Keratinocyte (primary cell): Measurements from ENCODE around the gene FGF10. TPM values are rescaled to one million over a fixed set of nuclear protein-coding genes. Genes with fewer than 3 reads are reported as not detected.

Source experiments
- DNase-seq: peaks from one replicate; pipeline ENCODE4 v3.0.0-alpha.2; 2011; ENCODE audit warnings: low read depth, missing footprints, low spot score
- FAIRE-seq: peaks from 2 replicates; lab custom pipeline; 2011; peaks lifted over from hg19 to GRCh38; lab: Jason Lieb, UNC
- H2AFZ ChIP-seq: 2 replicates; pipeline ENCODE4 v1.6.0; 2012; ENCODE audit warnings: low read length, control low read depth, inconsistent platforms; ENCODE audit not compliant: control insufficient read depth
- H3K27ac ChIP-seq: 2 replicates; pipeline ENCODE4 v1.5.1; 2011; ENCODE audit warnings: low read length; ENCODE audit not compliant: control insufficient read depth, insufficient read depth
- H3K27me3 ChIP-seq: 3 replicates; pipeline ENCODE4 v1.6.0; 2011; ENCODE audit warnings: low read length; ENCODE audit not compliant: control insufficient read depth, insufficient read depth; ENCODE audit errors: extremely low read depth
- H3K36me3 ChIP-seq, 2 experiments: 2 replicates in 1 of 2; 3 replicates in 1 of 2; pipeline ENCODE4 v1.5.1; 2011; ENCODE audit warnings: low read length in 2 of 2, mild to moderate bottlenecking in 1 of 2; ENCODE audit not compliant: control insufficient read depth in 2 of 2, insufficient read depth in 2 of 2; ENCODE audit errors: extremely low read depth in 1 of 2
- H3K4me1 ChIP-seq: 3 replicates; pipeline ENCODE4 v1.5.1; 2011; ENCODE audit warnings: low read length; ENCODE audit not compliant: control insufficient read depth, insufficient read depth; ENCODE audit errors: extremely low read depth
- H3K4me2 ChIP-seq: 3 replicates; pipeline ENCODE4 v1.6.0; 2011; ENCODE audit warnings: low read depth, low read length; ENCODE audit not compliant: control insufficient read depth, insufficient read depth; ENCODE audit errors: extremely low read depth
- H3K4me3 ChIP-seq, 3 experiments: fragments of 200-600 bp in 1 of 3; sonication (generic) in 1 of 3; 2 replicates in 2 of 3; 3 replicates in 1 of 3; pipeline ENCODE4 v1.5.1; 2011 to 2016; ENCODE audit warnings: low read length in 3 of 3, mild to moderate bottlenecking in 3 of 3, control low read depth in 2 of 3, inconsistent platforms in 1 of 3, low read depth in 1 of 3, mixed read lengths in 1 of 3, mixed run types in 1 of 3, moderate library complexity in 1 of 3; ENCODE audit not compliant: control insufficient read depth in 2 of 3, insufficient read depth in 2 of 3; ENCODE audit errors: extremely low read depth in 1 of 3
- H3K79me2 ChIP-seq: 2 replicates; pipeline ENCODE4 v1.6.0; 2012; ENCODE audit warnings: low read length; ENCODE audit not compliant: control insufficient read depth, insufficient read depth
- H3K9ac ChIP-seq: 3 replicates; pipeline ENCODE4 v1.6.0; 2011; ENCODE audit warnings: low read length; ENCODE audit not compliant: control insufficient read depth, insufficient read depth; ENCODE audit errors: extremely low read depth
- H3K9me1 ChIP-seq: 3 replicates; pipeline ENCODE4 v1.6.0; 2011; ENCODE audit warnings: low read length; ENCODE audit not compliant: control insufficient read depth, insufficient read depth; ENCODE audit errors: extremely low read depth
- H3K9me3 ChIP-seq: 2 replicates; pipeline ENCODE4 v1.5.1; 2012; ENCODE audit warnings: low read depth, low read length; ENCODE audit not compliant: control insufficient read depth
- H4K20me1 ChIP-seq: 3 replicates; pipeline ENCODE4 v1.6.0; 2011; ENCODE audit warnings: low read length; ENCODE audit not compliant: control insufficient read depth, insufficient read depth; ENCODE audit errors: extremely low read depth
- CTCF ChIP-seq, 3 experiments: IDR thresholded peaks in 1 of 3; conservative IDR thresholded peaks in 1 of 3; optimal IDR thresholded peaks in 1 of 3; 2 replicates in 2 of 3; 3 replicates in 1 of 3; pipeline versions ENCODE3 to v1.5.1; 2011; ENCODE audit warnings: low read length in 3 of 3, mild to moderate bottlenecking in 3 of 3, moderate library complexity in 2 of 3, control low read depth in 1 of 3, inconsistent platforms in 1 of 3; ENCODE audit not compliant: insufficient read depth in 2 of 3; ENCODE audit errors: extremely low read depth in 1 of 3
- EZH2 ChIP-seq: IDR thresholded peaks from one replicate; pipeline ENCODE4 v1.6.1; 2012; ENCODE audit warnings: inconsistent platforms, mild to moderate bottlenecking, low read length, moderate library complexity
- dilution Hi-C: fragments of 300-500 bp; cut with MboI; formaldehyde crosslinking; loops from one replicate; pipeline ENCODE4 v1.7.0; 2020; ENCODE audit warnings: low sequenced_read_pairs; ENCODE audit not compliant: extremely low pct_ligation_motif_present
- polyA plus RNA-seq, 5 experiments: library from polyadenylated mRNA; depleted of rRNA in 3 of 5; stranded (reverse) in 3 of 5; stranded (forward) in 1 of 5; unstranded in 1 of 5; fragments of >200 nt; gene quantifications; 1 replicate in 1 of 5; 2 replicates in 3 of 5; 3 replicates in 1 of 5; pipeline versions ENCODE4 v1.2.1 to v1.2.3, GENCODE V29; 2011 to 2012; ENCODE audit warnings: missing spikeins in 2 of 5, low read depth in 1 of 5, low replicate concordance in 1 of 5

Gene FGF10
- polyA plus RNA-seq, 1 donor (not counting 4 experiments of a cell fraction or from before 2014, with no cell fraction given) = not detected

DNA sequence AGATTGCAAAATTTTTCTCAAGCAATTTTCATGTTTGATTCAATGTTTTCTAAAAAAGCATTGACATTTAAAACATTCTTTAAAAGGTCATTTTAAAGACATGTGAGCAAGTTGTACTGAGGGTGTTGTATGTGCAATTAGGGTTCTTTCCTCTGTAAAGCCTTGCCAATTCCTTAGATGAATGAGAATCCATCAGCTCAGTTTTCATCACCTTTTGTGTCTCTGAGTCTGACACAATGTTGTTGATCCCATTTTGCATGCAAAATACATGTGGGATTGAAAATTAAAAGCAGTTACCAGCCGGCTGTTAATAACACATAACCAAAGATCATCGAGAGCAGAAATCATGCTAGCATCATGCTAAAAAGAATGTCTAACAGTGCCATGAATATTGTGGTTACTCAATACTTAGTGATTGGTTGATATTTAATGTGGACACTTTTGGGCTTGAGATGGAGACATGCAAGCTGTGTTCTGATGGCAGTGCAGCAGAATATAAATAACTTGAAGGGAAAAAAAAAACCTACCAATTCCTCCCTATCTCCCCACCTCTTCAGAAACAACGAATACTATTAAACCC lies 57.7 kb downstream of the FGF10 start:
- DNase-seq (no peak), FAIRE-seq (no peak)
- no peaks in the 10 kb centered on the region for H4K20me1 ChIP-seq
- H3K4me1 ChIP-seq = no peaks in the 10 kb centered on the region
- H3K9ac ChIP-seq = no peak overlapping the region
- H3K27me3 ChIP-seq = no peaks in the 10 kb centered on the region
- H3K9me1 ChIP-seq = no peaks in the 10 kb centered on the region
- no peaks in the 10 kb centered on the region for H3K9me3 ChIP-seq
- dilution Hi-C loops = no loop called here
- no peaks in the 10 kb centered on the region for H3K36me3 ChIP-seq
- H3K27ac ChIP-seq = no peak overlapping the region
- H2AFZ ChIP-seq = no peak overlapping the region
- H3K79me2 ChIP-seq = no peaks in the 10 kb centered on the region
- no peak overlapping the region for H3K4me3 ChIP-seq
- TF ChIP-seq CTCF (optimal IDR thresholded peaks at IDR 0.05 in 1 of 3, IDR thresholded peaks at IDR 0.05 in 1 of 3, conservative IDR thresholded peaks at IDR 0.05 in 1 of 3; ENCODE audit: extremely low read depth in 1 of 3, insufficient read depth in 2 of 3, low read length in 3 of 3) (no peak), EZH2 (no peak)
- no peak overlapping the region for H3K4me2 ChIP-seq

DNA sequence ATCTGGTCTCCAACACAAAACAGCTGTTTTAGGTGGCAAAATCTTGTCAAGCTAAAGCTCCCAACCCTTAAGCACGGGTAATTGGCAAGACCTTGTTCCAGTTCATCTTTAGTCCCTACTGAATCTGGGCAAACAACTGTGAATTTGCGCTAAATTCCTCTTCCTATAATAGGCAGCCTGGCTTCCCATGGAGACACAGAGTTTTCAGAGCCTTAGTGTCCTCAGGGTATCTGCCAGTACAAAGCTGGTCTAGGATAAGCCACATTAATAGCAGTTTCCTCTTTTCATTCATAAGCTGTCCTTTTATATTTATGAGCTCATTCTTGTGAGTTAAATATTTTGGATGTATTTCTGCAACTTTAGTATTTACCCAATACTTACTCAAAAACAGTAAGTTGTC lies 59.5 kb downstream of the FGF10 start:
- Histone ChIP-seq H2AFZ (no peak overlapping the region), H3K27me3 (no peaks in the 10 kb centered on the region), H3K9ac (no peak overlapping the region), H3K27ac (no peak overlapping the region), H3K4me3 (no peak overlapping the region), H3K9me3 (no peaks in the 10 kb centered on the region), H3K79me2 (no peaks in the 10 kb centered on the region), H3K9me1 (no peaks in the 10 kb centered on the region), H3K36me3 (no peaks in the 10 kb centered on the region), H3K4me1 (no peaks in the 10 kb centered on the region), H3K4me2 (no peak overlapping the region), H4K20me1 (no peaks in the 10 kb centered on the region)
- FAIRE-seq (no peak), DNase-seq (no peak)
- no peak for TF ChIP-seq CTCF (optimal IDR thresholded peaks at IDR 0.05 in 1 of 3, IDR thresholded peaks at IDR 0.05 in 1 of 3, conservative IDR thresholded peaks at IDR 0.05 in 1 of 3; ENCODE audit: extremely low read depth in 1 of 3, insufficient read depth in 2 of 3, low read length in 3 of 3)
- TF ChIP-seq EZH2 = no peak
- dilution Hi-C loops = no loop called here
